B cell (primary cell): ENCODE data around the gene F13A1. TPM values are rescaled to one million over a fixed set of nuclear protein-coding genes. Genes with fewer than 3 reads are reported as not detected.

Source experiments
- ATAC-seq: fragments of 200-7000 bp; cut with Tn5 transposase; one replicate; pipeline ENCODE4 v1.10.0; 2021; ENCODE audit warnings: low read depth, mild to moderate bottlenecking, moderate number of reproducible peaks, moderate library complexity
- CTCF ChIA-PET: fragments of 350-600 bp; sonication (Branson Sonifier 250); formaldehyde crosslinking; loops from one replicate; lab custom pipeline; 2021; ENCODE audit warnings: antibody characterized with exemption, inconsistent platforms; lab: Charles Lee
- POLR2A ChIA-PET: fragments of 350-600 bp; sonication (Branson Sonifier 250); formaldehyde crosslinking; loops from one replicate; lab custom pipeline; 2021; ENCODE audit warnings: antibody characterized with exemption; lab: Charles Lee
- DNase-seq: peaks from one replicate; pipeline ENCODE4 v3.0.0; 2013
- H2AFZ ChIP-seq: 2 replicates; pipeline ENCODE4 v1.6.1; 2012; ENCODE audit warnings: mild to moderate bottlenecking, low read depth, low read length; ENCODE audit not compliant: insufficient read depth, poor library complexity, severe bottlenecking
- H3K27ac ChIP-seq, 2 donors: 1 replicate in 1 of 2; 2 replicates in 1 of 2; pipeline ENCODE4 v1.5.1; 2012 to 2013; ENCODE audit warnings: low read length in 2 of 2, mild to moderate bottlenecking in 2 of 2, moderate library complexity in 1 of 2
- H3K27me3 ChIP-seq, 4 experiments: fragments of 200-600 bp in 1 of 4; sonication (generic) in 1 of 4; replicated peaks in 1 of 4; 1 replicate in 2 of 4; 2 replicates in 2 of 4; pipeline versions ENCODE4 v1.6.1 to v1.7.0; 2013 to 2016; ENCODE audit warnings: low read length in 3 of 4, mild to moderate bottlenecking in 2 of 4, mixed read lengths in 1 of 4, moderate library complexity in 1 of 4; ENCODE audit not compliant: insufficient read depth in 4 of 4, control insufficient read depth in 3 of 4; ENCODE audit errors: control extremely low read depth in 1 of 4
- H3K36me3 ChIP-seq, 2 experiments: replicated peaks in 1 of 2; 1 replicate in 1 of 2; 2 replicates in 1 of 2; pipeline versions ENCODE4 v1.6.1 to v1.7.1; 2013; ENCODE audit warnings: low read length in 1 of 2; ENCODE audit not compliant: insufficient read depth in 2 of 2, control insufficient read depth in 1 of 2; ENCODE audit errors: control extremely low read depth in 1 of 2, extremely low read depth in 1 of 2
- H3K4me1 ChIP-seq, 2 donors: fragments of 200-600 bp in 1 of 2; sonication (generic) in 1 of 2; 1 replicate in 1 of 2; 2 replicates in 1 of 2; pipeline versions ENCODE4 v1.5.1 to v1.6.1; 2013 to 2017; ENCODE audit warnings: low read length in 2 of 2; ENCODE audit not compliant: control insufficient read depth in 2 of 2, insufficient read depth in 2 of 2
- H3K4me2 ChIP-seq: replicated peaks from 2 replicates; pipeline ENCODE3; 2012; ENCODE audit warnings: mild to moderate bottlenecking, low read depth, low read length; ENCODE audit not compliant: poor library complexity, severe bottlenecking
- H3K4me3 ChIP-seq, 5 experiments: fragments of 200-600 bp in 1 of 5; sonication (generic) in 1 of 5; 1 replicate in 3 of 5; 2 replicates in 2 of 5; pipeline versions ENCODE4 v1.5.1 to v1.7.0; 2011 to 2016; ENCODE audit warnings: low read length in 4 of 5, mild to moderate bottlenecking in 4 of 5, low read depth in 2 of 5, control low read depth in 1 of 5, moderate library complexity in 1 of 5; ENCODE audit not compliant: insufficient read depth in 1 of 5; ENCODE audit errors: control extremely low read depth in 1 of 5, extremely low read depth in 1 of 5
- H3K79me2 ChIP-seq: fragments of 200-600 bp; sonication (generic); one replicate; pipeline ENCODE4 v1.6.0; 2016; ENCODE audit warnings: low read length; ENCODE audit not compliant: control insufficient read depth, insufficient read depth
- H3K9ac ChIP-seq: fragments of 200-600 bp; sonication (generic); 2 replicates; pipeline ENCODE4 v1.6.1; 2017; ENCODE audit warnings: mild to moderate bottlenecking, low read length, moderate library complexity
- H3K9me3 ChIP-seq, 3 donors: one replicate each; pipeline versions ENCODE4 v1.6.1 to v1.7.1; 2013; ENCODE audit warnings: low read length in 2 of 3; ENCODE audit not compliant: control insufficient read depth in 2 of 3, insufficient read depth in 1 of 3; ENCODE audit errors: control extremely low read depth in 1 of 3
- H4K20me1 ChIP-seq: 2 replicates; pipeline ENCODE4 v1.6.0; 2012; ENCODE audit warnings: mild to moderate bottlenecking, low read length; ENCODE audit not compliant: insufficient read depth, control insufficient read depth, poor library complexity, severe bottlenecking
- H3K27ac Mint-ChIP-seq: one replicate; pipeline ENCODE4 v1.8.0; 2021; ENCODE audit warnings: mixed read lengths
- H3K27me3 Mint-ChIP-seq: one replicate; pipeline ENCODE4 v1.8.0; 2021; ENCODE audit warnings: mixed read lengths
- H3K4me1 Mint-ChIP-seq: one replicate; pipeline ENCODE4 v1.8.0; 2021; ENCODE audit warnings: mixed read lengths
- H3K4me3 Mint-ChIP-seq: one replicate; pipeline ENCODE4 v1.8.0; 2021; ENCODE audit warnings: mixed read lengths
- H3K9me3 Mint-ChIP-seq: one replicate; pipeline ENCODE4 v1.8.0; 2022; ENCODE audit warnings: mixed read lengths; ENCODE audit not compliant: insufficient read depth
- EZH2 ChIP-seq: IDR thresholded peaks from 2 replicates; pipeline ENCODE4 v1.6.1; 2012; ENCODE audit warnings: borderline replicate concordance, low read depth, mild to moderate bottlenecking, moderate library complexity, low read length; ENCODE audit not compliant: insufficient read depth, poor library complexity, severe bottlenecking
- WGBS: methylation state at CpG from one replicate; pipeline ENCODE4 v1.1.5; 2013; ENCODE audit warnings: missing lambda C conversion rate; ENCODE audit not compliant: insufficient coverage; 5-methylcytosine and 5-hydroxymethylcytosine counted together
- intact Hi-C: fragments of 100-400 bp; cut with micrococcal nuclease; formaldehyde crosslinking; loops from one replicate; pipeline ENCODE4 v1.10.0; 2022
- polyA plus RNA-seq: library from polyadenylated mRNA; depleted of rRNA; stranded (reverse); fragments of >200 nt; gene quantifications from 2 replicates; pipeline ENCODE4 v1.2.3, GENCODE V29; 2012
- total RNA-seq, 2 donors: library from RNA; stranded (reverse); fragments of 120-200 nt in 1 of 2; gene quantifications; 1 replicate in 1 of 2; 2 replicates in 1 of 2; pipeline versions ENCODE4 v1.2.3 to v1.2.4, GENCODE V29; 2013 to 2022
- TF ChIP-seq, protein P1 (sequence below): fragments of 200-600 bp; IDR thresholded peaks from one replicate; pipeline ENCODE4 v1.8.0; 2022; ENCODE audit warnings: antibody characterized with exemption, mild to moderate bottlenecking

Gene F13A1
- total and polyA plus RNA-seq, 2 donors (not counting 1 experiment from before 2014, with no cell fraction given) = 0.43 to 2.0 TPM

DNA sequence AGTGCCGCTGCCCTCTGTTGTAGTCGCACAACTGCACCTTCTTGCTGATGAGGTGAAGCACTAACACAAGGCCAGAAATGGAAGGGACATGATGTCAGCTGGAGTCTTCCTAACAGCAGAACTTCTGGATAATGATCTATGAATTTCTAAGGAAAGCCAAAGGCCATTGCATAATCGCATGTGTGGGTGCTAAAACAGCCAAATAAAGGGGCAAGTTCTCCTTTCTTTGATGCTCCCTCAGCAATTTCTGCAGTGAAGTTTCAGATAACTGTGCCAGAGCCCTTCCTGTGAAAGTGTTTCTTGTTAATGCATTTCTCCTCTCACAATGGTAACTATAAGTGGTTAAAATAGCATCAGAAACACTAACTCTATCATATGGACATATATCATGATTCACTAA is 8.0 kb upstream of the F13A1 start:
- no peak for TF ChIP-seq EZH2
- TF ChIP-seq, protein P1, sequence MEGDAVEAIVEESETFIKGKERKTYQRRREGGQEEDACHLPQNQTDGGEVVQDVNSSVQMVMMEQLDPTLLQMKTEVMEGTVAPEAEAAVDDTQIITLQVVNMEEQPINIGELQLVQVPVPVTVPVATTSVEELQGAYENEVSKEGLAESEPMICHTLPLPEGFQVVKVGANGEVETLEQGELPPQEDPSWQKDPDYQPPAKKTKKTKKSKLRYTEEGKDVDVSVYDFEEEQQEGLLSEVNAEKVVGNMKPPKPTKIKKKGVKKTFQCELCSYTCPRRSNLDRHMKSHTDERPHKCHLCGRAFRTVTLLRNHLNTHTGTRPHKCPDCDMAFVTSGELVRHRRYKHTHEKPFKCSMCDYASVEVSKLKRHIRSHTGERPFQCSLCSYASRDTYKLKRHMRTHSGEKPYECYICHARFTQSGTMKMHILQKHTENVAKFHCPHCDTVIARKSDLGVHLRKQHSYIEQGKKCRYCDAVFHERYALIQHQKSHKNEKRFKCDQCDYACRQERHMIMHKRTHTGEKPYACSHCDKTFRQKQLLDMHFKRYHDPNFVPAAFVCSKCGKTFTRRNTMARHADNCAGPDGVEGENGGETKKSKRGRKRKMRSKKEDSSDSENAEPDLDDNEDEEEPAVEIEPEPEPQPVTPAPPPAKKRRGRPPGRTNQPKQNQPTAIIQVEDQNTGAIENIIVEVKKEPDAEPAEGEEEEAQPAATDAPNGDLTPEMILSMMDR = no peak
- H3K36me3 ChIP-seq = no peaks in the 10 kb centered on the region
- no peak overlapping the region for H3K4me3 ChIP-seq
- H3K27me3 ChIP-seq = peaks cover 0 to 6% (median 2%) of the 10 kb centered on the region in 4 experiments
- H3K4me2 ChIP-seq = no peak overlapping the region
- DNase-seq (no peak), ATAC-seq (no peak)
- H3K4me3 Mint-ChIP-seq = no peak overlapping the region
- peaks cover 37% of the 10 kb centered on the region in 2 donors for H3K4me1 ChIP-seq
- intact Hi-C loops = no loop called here
- 87% methylated on average over 3 of the region's 3 CpGs for WGBS
- H3K9ac ChIP-seq = no peak overlapping the region
- ChIA-PET CTCF (interaction anchor here (1.4 kb wide), 1 partner anchor 25 kb away, joined by 4 read pairs; no protein-coding TSS in a partner anchor), POLR2A (interaction anchor here (0.6 kb wide), 1 partner anchor 85 kb away, joined by 5 read pairs; no protein-coding TSS in a partner anchor)
- H3K27ac Mint-ChIP-seq = no peak overlapping the region
- H3K9me3 Mint-ChIP-seq = no peaks in the 10 kb centered on the region
- H4K20me1 ChIP-seq = no peaks in the 10 kb centered on the region
- no peaks in the 10 kb centered on the region for H3K79me2 ChIP-seq
- no peak overlapping the region for H3K27ac ChIP-seq
- peaks cover 3% of the 10 kb centered on the region for H3K27me3 Mint-ChIP-seq
- no peaks in the 10 kb centered on the region for H3K9me3 ChIP-seq
- H2AFZ ChIP-seq = no peak overlapping the region
- peaks cover 41% of the 10 kb centered on the region for H3K4me1 Mint-ChIP-seq

DNA sequence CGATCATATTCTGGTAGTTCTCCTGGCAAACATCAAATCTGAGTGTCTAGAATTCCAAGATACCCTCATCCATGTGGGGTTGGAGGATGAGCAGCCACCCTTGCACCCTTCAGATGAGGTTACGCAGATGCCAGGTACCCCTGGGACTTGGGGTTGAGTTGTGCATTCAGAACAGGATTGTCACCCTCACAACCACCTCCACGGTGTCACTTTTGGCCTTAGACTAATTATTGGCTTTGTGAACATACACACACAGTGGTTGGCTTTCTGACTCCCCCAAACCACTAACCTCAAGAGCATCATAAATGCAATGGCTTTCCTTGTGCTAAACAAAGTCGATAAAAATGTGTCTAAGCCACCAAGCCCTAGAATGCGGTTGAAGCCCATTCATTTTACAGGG is 2.9 kb upstream of the F13A1 start:
- Histone ChIP-seq H3K4me2 (no peak overlapping the region), H3K4me3 (no peak overlapping the region), H3K36me3 (no peaks in the 10 kb centered on the region), H3K27ac (no peak overlapping the region), H3K4me1 (peaks cover 17% of the 10 kb centered on the region in 2 donors), H3K9ac (no peak overlapping the region), H4K20me1 (no peaks in the 10 kb centered on the region), H3K9me3 (peaks cover 0 to 6% (median 0%) of the 10 kb centered on the region in 3 donors), H3K79me2 (no peaks in the 10 kb centered on the region), H2AFZ (no peak overlapping the region), H3K27me3 (peaks cover 0 to 41% (median 24%) of the 10 kb centered on the region in 4 experiments)
- H3K4me1 Mint-ChIP-seq = peaks cover 20% of the 10 kb centered on the region
- intact Hi-C loops = no loop called here
- H3K27ac Mint-ChIP-seq = no peak overlapping the region
- H3K4me3 Mint-ChIP-seq = no peak overlapping the region
- no peak for TF ChIP-seq EZH2
- TF ChIP-seq, protein P1 = no peak
- no peak for ATAC-seq
- POLR2A ChIA-PET = no interaction called here
- 84% methylated on average over 3 of the region's 5 CpGs for WGBS
- DNase-seq = no peak
- H3K9me3 Mint-ChIP-seq = no peaks in the 10 kb centered on the region
- CTCF ChIA-PET = no interaction called here
- H3K27me3 Mint-ChIP-seq = peaks cover 47% of the 10 kb centered on the region
